Measurements from ENCODE around the gene RHBDF1.

RHBDF1 gene

GRCh38 chr16:83781-84615, 11.6 kb upstream of the RHBDF1 start:
- DNase-seq (ENCODE audit: low spot score in 2 of 2) (no peak), ATAC-seq (peak; percentile 39)
- H3K27ac Mint-ChIP-seq, result peak overlapping the region; percentile 88
- H3K9me3 Mint-ChIP-seq, result no peaks in the 10 kb centered on the region
- peaks cover 46% of the 10 kb centered on the region for H3K4me1 Mint-ChIP-seq
- H3K36me3 Mint-ChIP-seq, result peaks cover 82% of the 10 kb centered on the region
- H3K4me3 Mint-ChIP-seq, result peak overlapping the region; percentile 48

- H3K27ac Mint-ChIP-seq, result peak overlapping the region; percentile 88
- H3K4me3 Mint-ChIP-seq, result peak overlapping the region; percentile 48
- H3K36me3 Mint-ChIP-seq, result peaks cover 74% of the 10 kb centered on the region
- H3K4me1 Mint-ChIP-seq, result peaks cover 51% of the 10 kb centered on the region
- no peak for DNase-seq (ENCODE audit: low spot score in 2 of 2)
- H3K9me3 Mint-ChIP-seq, result no peaks in the 10 kb centered on the region
- no peak for ATAC-seq
Measured at GRCh38 chr16:83060-83603, 10.7 kb upstream of the RHBDF1 start.

GRCh38 chr16:79151-80054, 7.0 kb upstream of the RHBDF1 start:
- peaks cover 42% of the 10 kb centered on the region for H3K36me3 Mint-ChIP-seq
- peak overlapping the region; percentile 84 for H3K4me3 Mint-ChIP-seq
- H3K9me3 Mint-ChIP-seq, result no peaks in the 10 kb centered on the region
- DNase-seq (ENCODE audit: low spot score in 2 of 2) (no peak), ATAC-seq (no peak)
- peak overlapping the region; percentile 90 for H3K27ac Mint-ChIP-seq
- peaks cover 50% of the 10 kb centered on the region for H3K4me1 Mint-ChIP-seq

- Mint-ChIP-seq H3K9me3 (no peaks in the 10 kb centered on the region), H3K27ac (peak overlapping the region; percentile 90), H3K4me3 (peak overlapping the region; percentile 84), H3K36me3 (peaks cover 34% of the 10 kb centered on the region), H3K4me1 (peaks cover 42% of the 10 kb centered on the region)
- ATAC-seq (peak; percentile 33), DNase-seq (ENCODE audit: low spot score in 2 of 2) (peak in 1 of 2 donors; percentile 18)
Measured at GRCh38 chr16:78444-79150, 6.2 kb upstream of the RHBDF1 start.

- peak; percentile 77 to 95 for DNase-seq (ENCODE audit: low spot score in 2 of 2)
- ATAC-seq, result peak; percentile 81
Measured at GRCh38 chr16:77807-78443, 5.5 kb upstream of the RHBDF1 start, which contains the start of gene MPG. Gene MPG (plus strand): TSS chr16:78225. CDS start chr16:78310, 85 bp downstream.

GRCh38 chr16:77273-77806, 4.9 kb upstream of the RHBDF1 start:
- H3K9me3 Mint-ChIP-seq, result no peaks in the 10 kb centered on the region
- DNase-seq (ENCODE audit: low spot score in 2 of 2), result peak; percentile 36 to 78

More at GRCh38 chr16:77807-78443, 5.5 kb upstream of the RHBDF1 start, which contains the start of gene MPG:
- Mint-ChIP-seq H3K27ac (peak within 1 kb of the TSS; percentile 90), H3K4me1 (peaks cover 39% of the 10 kb centered on the region), H3K4me3 (peak within 1 kb of the TSS; percentile 84), H3K9me3 (no peaks in the 10 kb centered on the region), H3K36me3 (peaks cover 31% of the 10 kb centered on the region)

GRCh38 chr16:76535-77272, 4.3 kb upstream of the RHBDF1 start:
- H3K9me3 Mint-ChIP-seq, result no peaks in the 10 kb centered on the region
- H3K27ac Mint-ChIP-seq, result peak overlapping the region; percentile 90
- H3K4me1 Mint-ChIP-seq, result peaks cover 37% of the 10 kb centered on the region
- ATAC-seq (no peak), DNase-seq (ENCODE audit: low spot score in 2 of 2) (no peak)
- peak overlapping the region; percentile 84 for H3K4me3 Mint-ChIP-seq
- peaks cover 27% of the 10 kb centered on the region for H3K36me3 Mint-ChIP-seq

More at GRCh38 chr16:77273-77806, 4.9 kb upstream of the RHBDF1 start:
- Mint-ChIP-seq H3K4me3 (peak overlapping the region; percentile 84), H3K4me1 (peaks cover 37% of the 10 kb centered on the region), H3K27ac (peak overlapping the region; percentile 90), H3K36me3 (peaks cover 27% of the 10 kb centered on the region)
- peak; percentile 57 for ATAC-seq

GRCh38 chr16:75580-76501, 3.4 kb upstream of the RHBDF1 start:
- Mint-ChIP-seq H3K4me1 (peaks cover 37% of the 10 kb centered on the region), H3K9me3 (no peaks in the 10 kb centered on the region), H3K4me3 (peak overlapping the region; percentile 84), H3K27ac (peak overlapping the region; percentile 90), H3K36me3 (peaks cover 23% of the 10 kb centered on the region)
- ATAC-seq, result no peak
- DNase-seq (ENCODE audit: low spot score in 2 of 2), result no peak

GRCh38 chr16:74747-75334, 2.4 kb upstream of the RHBDF1 start:
- ATAC-seq (no peak), DNase-seq (ENCODE audit: low spot score in 2 of 2) (no peak)
- no peak overlapping the region for H3K4me3 Mint-ChIP-seq
- H3K9me3 Mint-ChIP-seq, result no peaks in the 10 kb centered on the region
- peaks cover 35% of the 10 kb centered on the region for H3K4me1 Mint-ChIP-seq
- peaks cover 13% of the 10 kb centered on the region for H3K36me3 Mint-ChIP-seq
- no peak overlapping the region for H3K27ac Mint-ChIP-seq

GRCh38 chr16:74051-74746, 1.8 kb upstream of the RHBDF1 start:
- H3K4me1 Mint-ChIP-seq, result peaks cover 28% of the 10 kb centered on the region
- no peaks in the 10 kb centered on the region for H3K9me3 Mint-ChIP-seq
- no peak for DNase-seq (ENCODE audit: low spot score in 2 of 2)
- H3K36me3 Mint-ChIP-seq, result peaks cover 7% of the 10 kb centered on the region
- H3K27ac Mint-ChIP-seq, result no peak overlapping the region
- no peak overlapping the region for H3K4me3 Mint-ChIP-seq
- ATAC-seq, result no peak

GRCh38 chr16:71540-72401, 660 bp downstream of the RHBDF1 start:
- H3K27ac Mint-ChIP-seq, result no peak overlapping the region
- H3K4me3 Mint-ChIP-seq, result peak overlapping the region; percentile 42
- H3K9me3 Mint-ChIP-seq, result no peaks in the 10 kb centered on the region
- ATAC-seq, result no peak
- peaks cover 6% of the 10 kb centered on the region for H3K36me3 Mint-ChIP-seq
- DNase-seq (ENCODE audit: low spot score in 2 of 2), result no peak
- peaks cover 18% of the 10 kb centered on the region for H3K4me1 Mint-ChIP-seq
